Fibroblast of upper back skin (primary cell): Measurements from ENCODE around the gene TBX18.

Experiments used
- DNase-seq: peaks from one replicate; pipeline ENCODE4 v3.0.0-alpha.2; 2013

Gene TBX18

DNA sequence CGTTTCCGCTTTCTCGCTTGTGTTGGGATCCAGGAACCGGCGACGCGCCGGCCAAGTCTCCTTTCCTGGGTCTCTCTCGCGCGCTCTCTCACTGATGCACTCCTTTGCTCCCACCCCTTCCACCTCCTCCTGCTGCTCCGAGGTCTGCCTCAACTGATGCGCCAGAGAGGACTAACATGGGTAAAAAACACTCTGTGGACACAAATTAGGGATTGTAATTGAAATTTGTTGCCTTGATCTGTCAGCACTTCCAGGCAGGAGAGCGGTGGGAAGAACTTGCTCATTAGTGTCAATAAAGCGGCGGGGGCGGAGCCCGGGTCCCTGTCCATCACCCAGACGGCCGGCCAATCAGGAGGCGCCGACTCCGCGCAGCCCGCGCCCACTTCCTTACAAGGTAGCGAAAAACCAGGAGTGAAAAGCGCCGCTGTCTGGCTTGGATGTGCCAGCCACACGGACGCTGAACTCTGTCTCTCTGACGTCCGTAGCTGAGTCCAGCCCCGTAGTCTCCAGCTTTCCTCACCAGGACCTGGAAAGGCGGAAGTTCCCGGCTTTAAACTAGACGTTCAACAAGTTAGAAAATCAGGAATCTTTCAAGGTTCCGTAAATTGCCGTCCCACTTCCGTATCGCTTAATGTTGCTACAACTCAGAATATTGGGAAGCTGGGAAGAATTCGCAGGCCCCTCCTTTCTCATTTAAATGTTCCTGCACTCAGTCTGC, at the start of gene TBX18:
Gene TBX18, minus strand, starts transcription at position 267 of the 718 bp plus-strand sequence. CDS start 417 bp downstream, outside the sequence.
- peak; percentile 98 for DNase-seq

DNA sequence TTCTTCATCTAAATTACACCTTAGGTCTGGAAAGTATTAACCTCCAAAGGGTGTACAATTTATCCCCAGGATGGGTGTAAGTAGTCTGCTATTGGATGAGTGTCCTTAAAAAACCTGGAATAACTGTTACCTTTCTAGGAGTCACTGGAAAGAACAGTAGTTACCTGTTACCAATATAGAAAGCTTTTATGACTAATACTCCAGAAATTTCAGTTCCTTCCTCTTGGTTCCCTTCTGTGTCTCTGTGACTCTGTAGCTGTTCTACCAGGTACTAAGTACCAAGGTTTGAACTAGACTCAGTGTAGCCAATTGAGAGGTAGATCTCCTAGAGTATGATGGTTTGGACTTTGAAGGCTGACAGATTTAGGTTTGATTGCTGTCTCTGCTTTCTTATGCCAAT, 47.0 kb upstream of the TBX18 start:
- DNase-seq, result no peak

DNA sequence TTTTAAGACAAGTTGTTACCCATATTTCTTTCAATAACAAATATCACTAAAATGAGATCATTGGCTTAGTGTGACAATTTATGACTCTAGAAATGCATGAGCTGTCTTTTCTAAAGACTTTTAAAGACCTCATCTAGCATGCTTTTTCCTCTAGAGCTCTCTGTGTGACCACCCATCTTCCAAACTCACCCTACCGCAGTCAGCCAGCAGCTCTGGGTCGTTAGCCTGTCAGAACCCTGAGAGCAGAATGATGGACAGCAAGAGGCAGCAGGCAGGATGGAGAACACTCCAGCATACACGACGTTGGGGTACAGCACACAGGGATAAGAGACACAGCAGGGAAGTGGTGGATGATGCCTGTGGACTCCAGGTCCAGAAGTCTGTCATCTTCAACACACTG, 45.1 kb upstream of the TBX18 start:
- DNase-seq, result no peak

DNA sequence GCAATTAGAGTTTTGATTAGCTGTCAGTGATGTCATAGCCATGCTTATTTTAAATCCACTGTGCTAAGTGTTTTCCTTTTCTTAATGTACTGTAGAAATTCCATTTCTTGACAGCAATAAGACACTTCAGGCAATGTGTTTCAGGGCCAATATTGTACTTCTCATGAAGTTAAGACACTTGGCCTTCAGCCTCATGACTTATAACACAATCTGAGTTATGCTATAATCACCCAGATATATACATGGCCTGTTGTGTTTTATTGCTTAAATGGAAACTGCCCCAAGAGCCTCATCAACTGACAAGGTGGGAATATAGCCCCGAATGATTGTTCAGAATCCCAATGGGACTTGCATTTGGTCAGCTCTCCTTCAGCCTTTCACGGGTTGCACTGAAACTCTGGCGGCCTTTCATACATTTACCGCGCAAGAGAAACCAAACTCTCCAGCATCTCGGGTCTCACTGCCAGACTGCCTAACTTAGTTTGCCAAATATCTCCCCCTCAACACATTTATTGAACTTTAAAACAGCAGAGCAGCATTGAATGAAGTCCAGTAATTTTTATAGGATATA, 44.2 kb upstream of the TBX18 start:
- no peak for DNase-seq

DNA sequence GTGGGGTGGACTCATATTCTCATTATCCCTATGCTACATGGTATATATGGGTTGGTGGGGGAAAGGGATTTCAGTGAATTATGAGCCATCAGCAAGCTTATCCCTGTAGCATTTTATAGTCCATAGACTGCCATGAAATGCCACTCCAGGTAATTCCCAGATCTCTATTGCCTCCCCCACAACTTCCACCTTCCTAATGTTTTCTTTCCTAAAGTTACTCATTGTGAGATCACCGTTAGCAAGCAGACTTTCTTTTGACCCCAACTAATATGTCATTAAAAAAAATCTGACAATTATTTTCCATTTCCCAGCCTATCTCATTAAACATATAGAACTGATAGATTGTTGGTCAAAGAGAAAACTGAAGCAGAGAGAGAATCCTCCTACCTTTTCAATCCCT, 40.7 kb upstream of the TBX18 start:
- no peak for DNase-seq

DNA sequence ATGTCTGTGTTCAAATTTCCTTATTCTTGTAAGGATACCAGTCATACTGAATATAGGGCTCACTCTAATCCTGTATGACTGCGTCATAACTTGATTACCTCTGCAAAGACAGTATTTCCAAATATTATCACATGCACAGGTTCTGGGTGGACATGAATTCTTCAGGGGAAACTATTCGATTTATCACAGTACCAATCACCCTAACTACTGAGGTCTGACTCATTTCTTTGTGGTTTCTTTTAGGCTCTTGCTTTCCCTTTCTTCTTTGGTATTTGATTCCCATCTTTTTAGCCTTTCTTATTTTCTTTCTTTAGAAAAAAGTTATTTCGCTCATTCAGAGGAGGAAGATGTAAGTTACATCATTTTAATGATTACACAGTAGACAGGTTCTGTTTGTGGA, 40.3 kb upstream of the TBX18 start:
- DNase-seq, result peak; percentile 60

DNA sequence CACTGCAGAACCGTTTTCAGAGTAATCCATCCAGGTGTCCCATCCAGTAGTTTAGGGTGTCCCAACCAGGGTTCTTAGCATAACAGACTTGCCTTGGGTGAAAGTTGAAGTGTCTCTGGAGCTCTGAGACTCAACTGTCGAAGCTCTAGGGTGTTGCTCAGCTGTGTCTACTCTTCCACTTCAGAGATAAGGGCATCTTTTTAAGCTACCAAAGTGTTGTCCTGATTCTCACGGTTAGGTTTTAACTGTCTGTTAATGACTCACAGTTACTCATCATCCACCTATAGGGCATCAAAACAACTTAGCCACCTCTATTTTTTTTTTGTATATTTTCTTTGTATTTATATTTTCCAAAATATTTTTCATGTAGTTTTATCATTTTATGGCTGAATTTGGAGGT, 36.9 kb upstream of the TBX18 start:
- no peak for DNase-seq

DNA sequence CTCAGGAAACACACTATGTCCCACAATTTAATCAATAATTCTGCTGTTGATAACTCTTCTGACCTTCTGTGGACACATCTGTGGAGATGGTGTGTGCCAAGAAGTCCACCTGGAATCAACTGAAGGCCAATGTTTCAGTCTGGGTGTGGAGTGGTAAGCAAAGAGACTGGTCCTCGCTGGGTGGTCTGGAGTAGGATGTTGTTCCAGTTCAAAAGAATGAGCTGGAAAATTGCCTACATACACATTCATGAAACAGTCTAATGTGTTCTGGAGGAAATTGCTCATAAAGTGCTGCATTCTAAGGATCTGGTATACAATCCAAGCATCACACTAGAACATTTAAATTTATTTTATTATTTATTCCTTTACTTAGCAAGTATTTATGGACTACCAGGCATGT, 33.9 kb upstream of the TBX18 start:
- peak; percentile 80 for DNase-seq

DNA sequence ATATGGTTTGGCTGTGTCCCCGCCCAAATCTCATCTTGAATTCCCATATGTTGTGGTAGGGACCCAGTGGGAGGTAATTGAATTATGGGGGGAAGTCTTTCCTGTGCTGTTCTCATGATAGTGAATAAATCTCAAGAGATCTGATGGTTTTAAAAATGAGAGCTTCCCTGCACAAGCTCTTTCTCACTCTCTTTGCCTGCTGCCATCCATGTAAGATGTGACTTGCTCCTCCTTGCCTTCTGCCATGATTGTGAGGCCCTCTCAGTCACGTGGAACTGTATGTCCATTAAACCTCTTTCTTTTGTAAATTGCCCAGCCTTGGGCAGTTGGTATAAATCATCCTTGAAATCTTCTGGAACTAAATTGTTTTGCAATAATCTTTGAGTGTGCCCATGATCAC, 31.9 kb upstream of the TBX18 start:
- no peak for DNase-seq

DNA sequence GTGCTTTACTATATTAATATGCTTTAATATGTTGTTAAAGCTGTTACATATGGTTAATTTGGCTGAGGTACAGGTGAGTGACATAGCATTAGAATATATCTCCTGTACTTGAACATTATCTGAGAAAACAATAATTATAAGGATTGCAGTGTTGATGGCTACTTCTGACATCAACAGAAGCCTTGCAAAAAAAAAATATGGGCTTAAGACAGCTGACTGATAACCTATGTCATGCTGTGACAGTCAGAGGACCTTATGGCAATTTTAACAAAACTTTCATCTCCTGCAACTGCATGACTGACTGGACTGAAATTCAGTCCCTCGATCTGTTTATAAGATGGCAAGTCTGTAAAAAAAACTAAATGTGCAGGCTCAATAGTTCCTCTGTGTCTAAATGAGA, 27.5 kb upstream of the TBX18 start:
- DNase-seq, result no peak

DNA sequence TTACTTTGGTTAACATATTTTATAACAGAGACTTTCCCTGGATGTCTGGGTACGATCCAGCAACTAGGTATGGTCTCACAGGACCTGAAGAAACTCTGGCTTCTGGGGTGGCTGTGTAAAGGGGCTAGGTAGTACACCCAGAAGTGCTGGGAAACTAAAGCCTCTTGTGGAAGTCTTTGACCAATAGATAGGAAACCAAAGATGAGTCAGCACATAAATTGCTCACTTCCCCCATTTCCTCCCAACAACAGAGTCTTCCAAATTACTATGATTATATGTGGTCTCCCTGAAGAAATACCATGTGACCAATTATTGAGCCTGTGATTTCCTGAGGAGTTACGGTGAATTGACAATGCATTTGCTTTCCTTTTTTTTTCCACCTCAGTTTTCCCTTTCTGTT, 26.8 kb upstream of the TBX18 start:
- DNase-seq, result peak; percentile 41

DNA sequence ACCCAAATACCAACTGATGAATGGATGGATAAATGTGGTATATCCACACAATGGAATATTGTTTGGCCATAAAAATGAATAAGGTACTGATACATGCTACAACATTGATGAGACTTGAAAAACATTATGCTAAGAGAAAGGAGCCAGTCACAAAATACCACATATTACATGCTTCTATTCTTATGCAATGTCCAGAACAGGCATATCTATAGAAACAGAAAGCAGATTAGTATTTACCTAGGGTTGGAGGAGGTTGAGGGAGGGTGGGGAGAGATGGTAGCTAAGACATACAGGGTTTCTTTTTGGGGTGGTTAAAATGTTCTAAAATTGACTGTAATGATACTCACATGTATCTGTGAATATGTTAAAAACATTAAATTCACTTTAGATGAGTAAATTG, 24.8 kb upstream of the TBX18 start:
- DNase-seq, result no peak

DNA sequence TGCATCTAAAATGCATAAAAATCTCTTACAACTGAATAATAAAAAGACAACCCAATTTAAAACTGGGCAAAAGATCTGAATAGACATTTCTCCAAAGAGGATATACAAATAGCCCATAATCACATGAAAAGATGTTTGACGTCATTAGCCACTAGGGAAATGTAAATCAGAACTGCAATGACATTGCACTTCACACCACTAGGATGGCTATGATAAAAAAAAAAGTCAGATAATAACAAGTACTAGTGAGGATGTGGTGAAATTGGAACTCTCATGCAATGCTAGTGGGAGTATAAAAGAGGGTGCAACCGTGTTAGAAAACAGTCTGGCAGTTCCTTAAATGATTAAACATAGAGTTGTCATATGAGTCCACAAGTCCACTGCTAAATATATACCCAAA, 24.3 kb upstream of the TBX18 start:
- DNase-seq, result no peak

DNA sequence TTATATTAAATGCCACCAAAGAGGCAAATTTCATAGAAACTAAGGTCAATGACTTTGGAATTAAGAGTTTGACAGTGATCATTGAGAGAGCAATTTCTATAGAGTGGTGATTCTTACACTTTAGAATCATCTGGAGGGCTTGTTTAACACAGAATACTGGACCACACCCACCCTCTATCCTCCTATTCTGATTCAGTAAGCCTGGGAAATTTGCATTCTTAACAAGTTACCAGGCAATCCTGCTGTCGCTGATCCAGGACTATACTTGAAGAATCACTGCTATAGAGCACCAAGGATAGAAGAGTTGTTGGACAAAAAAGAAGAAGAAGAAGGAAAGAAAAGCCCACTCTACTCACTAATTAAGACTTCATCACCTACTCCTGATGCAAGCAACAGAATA, 21.3 kb upstream of the TBX18 start:
- DNase-seq, result peak; percentile 49

DNA sequence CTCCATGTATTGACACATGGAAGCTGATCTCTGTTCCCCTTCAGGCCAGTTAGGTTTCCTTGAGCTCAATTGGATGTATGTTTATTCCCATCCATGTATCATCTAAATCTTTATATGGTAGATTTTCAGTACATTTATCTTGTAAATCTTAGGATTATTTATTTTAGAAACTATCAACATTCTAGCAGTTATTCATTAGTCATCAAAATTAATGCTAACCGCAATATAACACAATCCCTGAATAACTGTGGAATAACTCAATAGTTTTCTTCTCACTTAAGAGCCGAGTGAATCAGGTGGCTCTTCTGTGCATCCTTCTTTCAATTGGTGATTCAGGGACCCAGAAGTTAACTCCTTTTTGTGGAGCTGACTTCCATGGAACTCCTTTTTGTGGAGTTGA, 15.5 kb upstream of the TBX18 start:
- DNase-seq, result no peak

DNA sequence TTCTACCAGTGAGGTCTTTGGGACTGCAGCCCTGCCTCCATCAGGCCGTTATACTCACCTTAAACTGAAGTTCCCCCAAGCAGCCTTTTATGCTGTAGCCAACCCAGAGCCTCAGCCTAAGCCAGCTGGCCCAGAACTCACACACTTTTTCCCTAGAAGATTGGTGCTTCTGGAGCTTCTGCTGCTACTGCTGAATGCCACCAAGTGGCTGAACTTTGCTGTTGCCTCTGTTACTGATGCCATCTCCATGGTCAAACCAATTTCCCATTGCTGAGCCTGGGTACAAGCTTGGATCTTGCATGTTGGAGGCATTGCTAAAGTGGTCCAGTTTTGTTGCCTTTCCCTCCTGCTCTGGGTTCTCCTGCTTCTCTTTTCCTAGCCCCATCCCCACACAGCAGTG, 15.0 kb upstream of the TBX18 start:
- no peak for DNase-seq

DNA sequence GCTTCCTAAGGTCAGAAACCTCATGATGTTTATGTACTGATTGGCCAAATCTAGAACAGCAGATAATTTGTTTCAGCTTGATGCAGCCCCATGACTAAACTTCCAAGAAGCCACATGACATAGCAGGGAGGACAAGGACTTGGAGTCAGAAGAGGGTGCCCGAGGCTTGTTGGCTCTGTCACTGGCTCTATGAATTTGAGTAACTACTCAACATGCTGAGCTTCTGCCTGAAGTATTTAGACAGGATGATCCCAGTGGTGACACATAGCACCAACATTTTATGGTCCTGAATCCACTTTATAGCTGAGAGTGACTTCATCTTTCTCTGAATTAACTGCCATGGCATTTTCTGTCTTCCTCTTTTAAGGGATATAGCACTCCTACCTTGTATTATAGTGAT, 13.5 kb upstream of the TBX18 start:
- DNase-seq, result peak; percentile 40

DNA sequence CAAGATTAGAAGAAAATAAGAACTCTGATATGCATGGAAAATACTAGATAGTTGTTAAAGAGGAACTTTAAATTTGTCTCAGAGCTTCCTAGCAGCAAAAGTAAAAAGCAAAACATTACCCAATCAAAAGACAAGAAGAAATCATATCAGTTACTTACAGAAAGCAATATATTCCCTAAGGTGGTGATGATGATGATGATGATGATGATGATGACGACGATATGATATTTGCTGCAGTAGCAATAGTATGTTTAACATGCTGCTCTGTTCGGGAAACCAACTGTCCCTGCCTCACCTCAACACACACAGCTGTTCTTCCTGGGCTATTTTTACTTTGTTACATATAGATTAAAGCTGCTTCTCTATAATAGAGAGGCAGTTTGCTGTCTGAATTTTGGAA, 12.0 kb upstream of the TBX18 start:
- DNase-seq, result no peak

DNA sequence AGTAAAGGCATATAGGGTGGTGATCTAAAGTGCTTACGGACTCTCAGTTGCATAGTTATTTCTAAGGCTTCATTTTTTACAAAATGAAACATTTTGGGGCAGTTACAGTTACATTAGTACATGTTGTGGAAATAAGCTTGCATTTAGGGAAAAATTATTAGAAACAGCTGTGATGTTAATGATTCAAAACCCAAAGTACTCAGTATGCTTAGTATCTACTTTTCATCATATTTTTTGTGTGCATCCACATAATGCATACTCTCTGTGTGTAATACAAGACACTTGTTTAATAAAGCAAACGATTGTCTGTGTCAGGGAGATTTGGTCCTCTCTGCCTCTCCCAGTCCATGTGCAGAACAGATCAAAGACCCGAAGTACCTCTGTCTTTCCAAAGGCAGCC, 11.4 kb upstream of the TBX18 start:
- no peak for DNase-seq

DNA sequence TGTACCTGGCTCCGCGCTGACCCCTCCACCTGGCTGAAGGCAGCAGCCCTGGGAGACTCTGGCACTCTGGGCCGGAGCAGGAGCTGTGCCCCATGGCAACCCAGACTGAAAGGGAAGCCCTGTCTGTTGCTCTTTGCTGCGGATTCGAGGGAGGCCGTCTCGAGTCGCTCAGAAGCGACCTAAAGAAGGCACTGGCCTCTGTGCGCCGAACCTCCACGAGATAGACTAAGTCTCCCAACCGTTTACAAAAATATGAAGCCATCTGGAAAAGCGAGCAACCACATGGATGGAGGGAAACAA, 10.5 kb upstream of the TBX18 start:
- DNase-seq, result no peak

DNA sequence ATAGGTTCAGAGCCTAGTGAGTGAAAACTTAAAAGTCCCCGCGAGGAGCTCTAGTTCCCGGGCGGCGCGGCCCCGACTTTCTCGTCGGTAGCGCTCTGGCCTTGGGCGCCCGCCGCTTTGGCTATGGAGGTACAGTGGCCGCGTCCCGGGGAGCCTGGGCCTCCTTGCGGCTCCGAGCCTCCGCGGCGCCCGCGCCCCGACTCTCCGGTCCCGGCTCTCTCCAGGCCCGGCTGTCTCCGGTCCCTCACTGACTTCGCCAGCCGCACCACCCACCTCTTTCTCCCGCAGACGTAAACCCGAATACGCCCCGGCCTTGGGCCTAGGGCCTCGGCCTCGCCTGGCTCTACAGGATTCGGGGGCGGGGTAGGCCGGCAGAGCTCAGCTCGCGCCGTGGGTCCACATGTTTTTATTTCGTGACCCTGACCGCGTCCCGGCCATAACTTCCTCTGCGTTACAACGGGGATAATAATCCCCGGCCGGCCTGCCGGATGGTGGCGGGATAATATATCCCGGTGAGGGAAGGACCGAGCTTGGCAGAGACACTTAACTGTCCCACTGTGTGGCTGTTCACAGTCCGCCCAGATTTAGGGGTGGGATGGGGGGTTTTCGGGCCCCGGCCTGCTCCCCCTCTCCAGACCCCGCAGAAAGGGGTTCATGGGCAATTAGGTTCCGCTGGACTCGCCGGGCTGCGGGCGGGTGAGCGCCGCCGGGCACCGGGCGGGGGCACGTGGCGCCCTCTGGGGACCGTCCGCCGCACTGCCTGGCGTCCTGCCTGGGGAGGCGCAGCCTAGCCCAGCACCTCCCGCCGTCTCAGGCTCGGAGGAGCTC, 10.0 kb upstream of the TBX18 start:
- DNase-seq, result peak; percentile 38

DNA sequence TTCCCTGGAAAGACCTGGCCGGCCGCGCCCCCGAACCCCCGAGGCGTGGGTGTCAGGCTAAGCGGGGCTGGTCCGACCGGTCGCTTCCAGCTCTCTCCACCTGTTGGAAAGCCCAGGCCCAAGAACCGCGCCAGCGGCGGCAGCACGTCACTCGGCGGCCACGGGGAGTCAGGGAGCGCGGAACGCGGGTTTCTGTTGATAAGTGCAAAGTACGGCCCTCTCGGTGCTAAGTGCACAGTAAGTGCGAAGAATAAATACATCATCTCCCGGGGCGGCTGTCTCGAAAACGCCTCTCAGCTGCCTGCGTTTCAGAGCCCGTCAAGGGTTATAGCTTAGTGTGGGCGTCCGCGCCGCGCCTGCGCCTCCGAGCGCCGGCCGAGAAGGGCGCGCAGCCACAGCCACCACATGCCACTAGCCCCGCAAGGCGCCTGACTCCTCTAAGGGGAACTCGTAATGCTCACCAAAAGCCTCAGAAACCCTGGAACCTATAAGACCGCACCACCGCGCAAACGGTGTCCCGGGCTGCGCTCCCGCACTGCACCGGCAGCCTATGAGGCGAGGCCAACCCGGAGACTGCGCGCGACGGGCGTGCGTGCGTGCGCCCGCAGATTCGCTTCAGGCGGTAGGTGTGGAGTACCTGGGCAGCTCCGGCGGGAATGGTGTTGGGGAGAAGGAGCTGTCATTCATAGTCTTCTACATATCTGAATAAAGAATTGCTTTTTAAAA, 9.2 kb upstream of the TBX18 start:
- DNase-seq, result peak; percentile 33

DNA sequence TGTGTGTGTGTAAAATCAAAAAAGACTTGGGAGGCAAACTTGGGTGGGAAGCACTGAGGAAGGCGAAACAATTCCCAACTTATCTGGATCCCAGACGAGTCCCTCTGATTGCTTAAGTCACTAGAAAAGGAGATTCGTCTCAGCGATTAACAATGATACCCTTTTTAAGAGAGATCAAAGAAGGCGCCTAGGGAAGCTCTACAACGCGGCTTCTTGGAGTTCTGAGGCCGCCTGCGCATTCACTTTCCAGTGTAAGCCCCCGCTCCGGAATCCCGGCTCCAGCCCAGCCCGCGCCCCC, 8.7 kb upstream of the TBX18 start:
- DNase-seq, result no peak
